Measurements from ENCODE around the gene PDLIM1. TPM values are rescaled to one million over a fixed set of nuclear protein-coding genes. Genes with fewer than 3 reads are reported as not detected.

PDLIM1 gene
- total and polyA plus RNA-seq, 2 of the 13 experiments (the other 11 are each of a cell fraction or from before 2014, with no cell fraction given) = 119 to 123 TPM

DNA sequence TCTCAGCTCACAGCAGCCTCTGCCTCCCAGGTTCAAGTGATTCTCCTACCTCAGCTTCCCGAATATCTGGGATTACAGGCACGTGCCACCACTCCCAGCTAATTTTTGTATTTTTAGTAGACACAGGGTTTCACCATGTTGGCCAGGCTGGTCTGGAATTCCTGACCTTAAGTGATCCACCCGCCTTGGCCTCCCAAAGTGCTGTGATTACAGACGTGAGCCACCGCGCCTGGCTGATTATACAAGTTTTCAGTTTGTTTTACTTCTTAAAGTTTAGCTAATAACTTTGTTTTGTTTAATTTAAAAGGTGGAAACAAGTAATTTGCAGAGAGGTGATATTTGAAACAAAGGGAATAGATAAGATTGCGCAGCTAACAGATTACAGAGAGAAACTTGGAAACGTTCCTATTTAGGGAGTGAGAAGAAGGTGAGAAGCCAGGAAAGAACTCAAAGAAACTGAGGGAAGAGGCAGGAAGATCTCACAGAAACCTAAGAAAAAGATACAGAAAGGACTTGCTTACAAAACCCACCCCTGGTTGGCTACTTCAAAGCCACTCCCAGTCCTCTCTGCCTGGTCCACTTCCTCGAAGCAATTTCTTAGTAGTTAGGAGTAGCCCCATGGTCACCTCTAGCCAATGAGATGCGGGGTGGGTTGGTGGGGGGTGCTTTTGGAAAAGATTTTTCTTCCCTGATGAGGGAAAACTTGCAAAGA is 15.0 kb upstream of the PDLIM1 start:
- H3K27ac ChIP-seq (ENCODE audit: extremely low read length, insufficient read depth, low read length) = no peak overlapping the region
- H3K27me3 ChIP-seq (ENCODE audit: control insufficient read depth in 1 of 2, insufficient read depth in 2 of 2, low read length in 2 of 2) = no peaks in the 10 kb centered on the region
- H3K4me3 ChIP-seq (replicated peaks in 1 of 3; ENCODE audit: insufficient read depth in 1 of 3, low read depth in 2 of 3, low read length in 3 of 3) = no peak overlapping the region
- H2AFZ ChIP-seq (ENCODE audit: low read length) = no peak overlapping the region
- no peaks in the 10 kb centered on the region for H4K20me1 ChIP-seq (ENCODE audit: insufficient read depth, low read length)
- no peaks in the 10 kb centered on the region for H3K79me2 ChIP-seq (ENCODE audit: insufficient read depth, low read length)
- ATAC-seq (no peak), DNase-seq (ENCODE audit: low spot score) (no peak), FAIRE-seq (no peak)
- H3K4me2 ChIP-seq (ENCODE audit: low read depth, low read length) = no peak overlapping the region; the same call in 1 of the 2 replicates
- no peaks in the 10 kb centered on the region for H3K9me3 ChIP-seq (ENCODE audit: low read length)
- CTCF ChIA-PET (ENCODE audit: low intra/inter-chr PET ratio, low total read pairs) = no interaction called here
- WGBS (ENCODE audit: low lambda C conversion rate) = 46% methylated on average over 10 of the region's 10 CpGs
- TF ChIP-seq, protein P1, sequence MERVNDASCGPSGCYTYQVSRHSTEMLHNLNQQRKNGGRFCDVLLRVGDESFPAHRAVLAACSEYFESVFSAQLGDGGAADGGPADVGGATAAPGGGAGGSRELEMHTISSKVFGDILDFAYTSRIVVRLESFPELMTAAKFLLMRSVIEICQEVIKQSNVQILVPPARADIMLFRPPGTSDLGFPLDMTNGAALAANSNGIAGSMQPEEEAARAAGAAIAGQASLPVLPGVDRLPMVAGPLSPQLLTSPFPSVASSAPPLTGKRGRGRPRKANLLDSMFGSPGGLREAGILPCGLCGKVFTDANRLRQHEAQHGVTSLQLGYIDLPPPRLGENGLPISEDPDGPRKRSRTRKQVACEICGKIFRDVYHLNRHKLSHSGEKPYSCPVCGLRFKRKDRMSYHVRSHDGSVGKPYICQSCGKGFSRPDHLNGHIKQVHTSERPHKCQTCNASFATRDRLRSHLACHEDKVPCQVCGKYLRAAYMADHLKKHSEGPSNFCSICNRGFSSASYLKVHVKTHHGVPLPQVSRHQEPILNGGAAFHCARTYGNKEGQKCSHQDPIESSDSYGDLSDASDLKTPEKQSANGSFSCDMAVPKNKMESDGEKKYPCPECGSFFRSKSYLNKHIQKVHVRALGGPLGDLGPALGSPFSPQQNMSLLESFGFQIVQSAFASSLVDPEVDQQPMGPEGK (CRISPR knock-in tag; IDR thresholded peaks at IDR 0.05) = no peak
- TF ChIP-seq TAF1 (CRISPR knock-in tag; IDR thresholded peaks at IDR 0.05) = no peak
- TF ChIP-seq, protein P2, sequence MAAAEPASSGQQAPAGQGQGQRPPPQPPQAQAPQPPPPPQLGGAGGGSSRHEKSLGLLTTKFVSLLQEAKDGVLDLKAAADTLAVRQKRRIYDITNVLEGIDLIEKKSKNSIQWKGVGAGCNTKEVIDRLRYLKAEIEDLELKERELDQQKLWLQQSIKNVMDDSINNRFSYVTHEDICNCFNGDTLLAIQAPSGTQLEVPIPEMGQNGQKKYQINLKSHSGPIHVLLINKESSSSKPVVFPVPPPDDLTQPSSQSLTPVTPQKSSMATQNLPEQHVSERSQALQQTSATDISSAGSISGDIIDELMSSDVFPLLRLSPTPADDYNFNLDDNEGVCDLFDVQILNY (CRISPR knock-in tag; conservative IDR thresholded peaks at IDR 0.05) = no peak
- TF ChIP-seq ZNF703 (CRISPR knock-in tag; IDR thresholded peaks at IDR 0.05; ENCODE audit: borderline replicate concordance) = no peak
- TF ChIP-seq RARA (CRISPR knock-in tag; IDR thresholded peaks at IDR 0.05) = no peak
- TF ChIP-seq REPIN1 (CRISPR knock-in tag; IDR thresholded peaks at IDR 0.05; ENCODE audit: borderline replicate concordance, low read depth) = no peak
- no peak for TF ChIP-seq HDAC6 (IDR thresholded peaks at IDR 0.05; ENCODE audit: low read depth, low read length)
- TF ChIP-seq MAFF (IDR thresholded peaks at IDR 0.05; ENCODE audit: low read depth, low read length) = no peak
- TF ChIP-seq, protein P3, sequence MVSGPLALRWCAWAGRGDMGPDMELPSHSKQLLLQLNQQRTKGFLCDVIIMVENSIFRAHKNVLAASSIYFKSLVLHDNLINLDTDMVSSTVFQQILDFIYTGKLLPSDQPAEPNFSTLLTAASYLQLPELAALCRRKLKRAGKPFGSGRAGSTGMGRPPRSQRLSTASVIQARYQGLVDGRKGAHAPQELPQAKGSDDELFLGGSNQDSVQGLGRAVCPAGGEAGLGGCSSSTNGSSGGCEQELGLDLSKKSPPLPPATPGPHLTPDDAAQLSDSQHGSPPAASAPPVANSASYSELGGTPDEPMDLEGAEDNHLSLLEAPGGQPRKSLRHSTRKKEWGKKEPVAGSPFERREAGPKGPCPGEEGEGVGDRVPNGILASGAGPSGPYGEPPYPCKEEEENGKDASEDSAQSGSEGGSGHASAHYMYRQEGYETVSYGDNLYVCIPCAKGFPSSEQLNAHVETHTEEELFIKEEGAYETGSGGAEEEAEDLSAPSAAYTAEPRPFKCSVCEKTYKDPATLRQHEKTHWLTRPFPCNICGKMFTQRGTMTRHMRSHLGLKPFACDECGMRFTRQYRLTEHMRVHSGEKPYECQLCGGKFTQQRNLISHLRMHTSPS (CRISPR knock-in tag; IDR thresholded peaks at IDR 0.05; ENCODE audit: low read depth) = no peak
- TF ChIP-seq ATAD3A (CRISPR knock-in tag; IDR thresholded peaks at IDR 0.05) = no peak
- TF ChIP-seq ZNF264 (CRISPR knock-in tag; IDR thresholded peaks at IDR 0.05) = no peak
- TF ChIP-seq ZBTB38 (CRISPR knock-in tag; IDR thresholded peaks at IDR 0.05) = no peak
- no peak for TF ChIP-seq PLRG1 (conservative IDR thresholded peaks at IDR 0.05)
- POLR2A ChIA-PET = no interaction called here
- peaks cover 58% of the 10 kb centered on the region for H3K4me1 ChIP-seq (ENCODE audit: insufficient read depth, low read length)
- no peaks in the 10 kb centered on the region for H3K36me3 ChIP-seq (replicated peaks in 1 of 2; ENCODE audit: control insufficient read depth in 1 of 2, insufficient read depth in 2 of 2, low read length in 2 of 2)
- in situ Hi-C loops (cut with HindIII; ENCODE audit: extremely low pct_ligation_motif_present, low pct_unique_long_range_greater_than_20kb) (no loop called here), intact Hi-C loops (cut with micrococcal nuclease; ENCODE audit: unreplicated experiment) (no loop called here)
- H3K9ac ChIP-seq (ENCODE audit: insufficient read depth, low read depth, low read length) = no peak overlapping the region
- no TSS peak for BruUV-seq (replicated peaks)
